Measurements from ENCODE around the gene LMOD2. TPM values are rescaled to one million over a fixed set of nuclear protein-coding genes. Genes with fewer than 3 reads are reported as not detected.

LMOD2 gene
- total RNA-seq, 1 experiment from 2014 or later: not detected

GRCh38 chr7:123639631-123640030 is 16.0 kb upstream of the LMOD2 start:
- no peak for DNase-seq (ENCODE audit: low read depth)

- DNase-seq (ENCODE audit: low read depth): no peak
Observed at GRCh38 chr7:123640583-123640982, 15.1 kb upstream of the LMOD2 start.

GRCh38 chr7:123641901-123642300 is 13.8 kb upstream of the LMOD2 start:
- DNase-seq (ENCODE audit: low read depth): no peak

- peak; percentile 79 for DNase-seq (ENCODE audit: low read depth)
Observed at GRCh38 chr7:123643495-123644441, 11.9 kb upstream of the LMOD2 start.

- DNase-seq (ENCODE audit: low read depth): no peak
Observed at GRCh38 chr7:123645516-123645915, 10.2 kb upstream of the LMOD2 start.

GRCh38 chr7:123647106-123647730 is 8.4 kb upstream of the LMOD2 start:
- DNase-seq (ENCODE audit: low read depth): peak; percentile 44

- peak; percentile 44 for DNase-seq (ENCODE audit: low read depth)
Observed at GRCh38 chr7:123649964-123650363, 5.7 kb upstream of the LMOD2 start.

- no peak for DNase-seq (ENCODE audit: low read depth)
Observed at GRCh38 chr7:123650595-123650994, 5.1 kb upstream of the LMOD2 start.

- no peak for DNase-seq (ENCODE audit: low read depth)
Observed at GRCh38 chr7:123652406-123652805, 3.3 kb upstream of the LMOD2 start.

- no peak for DNase-seq (ENCODE audit: low read depth)
Observed at GRCh38 chr7:123653162-123653561, 2.5 kb upstream of the LMOD2 start.

GRCh38 chr7:123656544-123657303 is 1.1 kb downstream of the LMOD2 start:
- no peak for DNase-seq (ENCODE audit: low read depth)

GRCh38 chr7:123657304-123657685 is 1.6 kb downstream of the LMOD2 start:
- no peak for DNase-seq (ENCODE audit: low read depth)

GRCh38 chr7:123658023-123658422 is 2.4 kb downstream of the LMOD2 start:
- no peak for DNase-seq (ENCODE audit: low read depth)

GRCh38 chr7:123660514-123661354 is 5.1 kb downstream of the LMOD2 start:
- no peak for DNase-seq (ENCODE audit: low read depth)

- no peak for DNase-seq (ENCODE audit: low read depth)
Observed at GRCh38 chr7:123661765-123662164, 6.1 kb downstream of the LMOD2 start.

GRCh38 chr7:123662293-123662692 is 6.6 kb downstream of the LMOD2 start:
- no peak for DNase-seq (ENCODE audit: low read depth)

- no peak for DNase-seq (ENCODE audit: low read depth)
Observed at GRCh38 chr7:123662755-123663154, 7.1 kb downstream of the LMOD2 start.

GRCh38 chr7:123663200-123663599 is 7.5 kb downstream of the LMOD2 start:
- no peak for DNase-seq (ENCODE audit: low read depth)

GRCh38 chr7:123665157-123665556 is 9.5 kb downstream of the LMOD2 start:
- no peak for DNase-seq (ENCODE audit: low read depth)

GRCh38 chr7:123665896-123666295 is 10.2 kb downstream of the LMOD2 start:
- DNase-seq (ENCODE audit: low read depth): no peak

GRCh38 chr7:123666492-123666891 is 10.8 kb downstream of the LMOD2 start:
- DNase-seq (ENCODE audit: low read depth): no peak
